ENCODE results near the gene EFNA5.

Gene EFNA5

DNA sequence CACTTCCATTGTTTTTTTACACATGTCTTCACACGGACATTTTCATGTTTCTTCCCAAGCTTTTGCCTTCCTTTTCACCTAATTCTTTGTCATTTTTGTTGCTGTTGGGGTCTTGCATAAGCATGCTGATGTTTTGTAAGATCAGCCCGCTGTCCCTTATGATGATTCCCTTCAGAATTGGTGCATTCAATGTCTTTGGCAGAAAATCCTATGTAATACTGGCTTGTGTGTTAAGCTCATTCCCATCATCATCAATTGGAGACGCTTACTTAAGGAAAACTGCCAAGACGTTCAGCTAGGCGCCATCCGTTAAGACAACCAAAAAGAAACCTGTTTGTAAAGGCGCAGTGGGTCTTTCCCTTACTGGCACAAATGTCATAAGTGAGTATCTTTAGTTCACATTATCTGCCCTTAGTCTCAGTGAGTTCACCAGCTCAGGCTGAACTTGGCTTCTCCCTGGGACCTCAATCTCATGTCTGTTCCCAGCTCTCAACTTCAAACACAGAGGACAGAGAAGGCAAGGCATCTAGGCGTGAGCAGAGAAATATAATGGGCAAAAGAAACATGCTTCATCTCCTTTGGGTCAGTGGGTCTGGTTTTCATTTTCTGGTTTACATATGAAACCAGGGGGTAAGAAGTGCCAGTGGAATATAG, 97.9 kb downstream of the EFNA5 start:
- no peak for DNase-seq (ENCODE audit: low read depth, low spot score)
- no peak for TF ChIP-seq SUZ12 (IDR thresholded peaks at IDR 0.05; ENCODE audit: extremely low read depth, insufficient read depth, insufficient read length)
- no peak for TF ChIP-seq ZNF274 (IDR thresholded peaks at IDR 0.05; ENCODE audit: low read depth, low read length)
- no peak for TF ChIP-seq YY1 (IDR thresholded peaks at IDR 0.05; ENCODE audit: insufficient read depth, insufficient read length)
- Histone ChIP-seq H3K27me3 (ENCODE audit: insufficient read depth, insufficient read length) (no peaks in the 10 kb centered on the region), H3K9me3 (ENCODE audit: insufficient read depth, low read length) (no peaks in the 10 kb centered on the region), H3K4me3 (ENCODE audit: insufficient read length, low read depth) (no peak overlapping the region), H3K9ac (ENCODE audit: insufficient read length, low read depth) (no peak overlapping the region), H3K4me1 (ENCODE audit: insufficient read depth, insufficient read length) (peaks cover 7% of the 10 kb centered on the region), H3K36me3 (ENCODE audit: insufficient read depth, insufficient read length, low read length) (no peaks in the 10 kb centered on the region)

DNA sequence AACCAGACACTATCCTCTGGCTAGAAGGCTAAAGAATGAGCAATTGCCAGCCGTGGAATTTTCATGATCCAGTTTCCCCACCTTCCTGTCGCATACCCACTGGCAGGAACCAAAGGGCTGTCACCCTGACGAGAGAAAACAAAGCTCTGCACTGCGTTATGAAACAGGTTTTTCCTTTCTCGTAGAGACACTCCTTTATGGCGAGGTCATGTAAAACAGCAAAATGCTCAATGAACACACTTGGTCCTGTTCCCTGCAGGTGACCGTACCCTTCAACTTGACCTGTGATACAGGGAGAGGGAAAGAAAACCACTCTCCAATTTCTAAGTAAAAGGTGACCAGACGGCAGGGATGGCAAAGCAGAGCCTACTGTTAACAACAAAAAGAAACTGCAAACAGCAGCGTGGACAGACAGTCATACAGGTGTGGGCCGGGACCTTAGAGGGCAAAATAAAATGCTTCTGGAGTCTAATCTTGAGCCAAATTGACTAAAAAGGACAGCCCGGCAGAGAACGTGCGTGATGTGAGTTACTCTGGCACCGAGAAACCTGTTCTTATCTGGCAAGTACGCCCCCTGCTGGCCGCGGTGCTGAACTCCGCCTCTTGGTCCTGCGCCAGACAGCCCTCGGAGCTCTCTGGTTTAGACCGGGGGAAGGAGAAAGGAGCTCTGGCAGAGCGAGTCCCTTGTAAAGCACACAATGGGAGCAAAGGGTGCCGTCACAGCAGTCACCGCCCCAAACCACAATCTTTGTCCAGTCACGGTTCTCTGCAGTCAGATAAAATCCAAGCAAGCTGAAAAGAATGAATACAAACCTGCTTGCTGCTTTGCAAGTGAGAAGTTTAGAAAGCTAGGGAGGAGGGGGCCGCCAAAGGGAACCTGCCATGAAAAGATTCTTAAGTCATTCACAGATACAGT, 98.9 kb downstream of the EFNA5 start:
- no peak overlapping the region for H3K9ac ChIP-seq (ENCODE audit: insufficient read length, low read depth)
- no peaks in the 10 kb centered on the region for H3K36me3 ChIP-seq (ENCODE audit: insufficient read depth, insufficient read length, low read length)
- H3K4me3 ChIP-seq (ENCODE audit: insufficient read length, low read depth), result no peak overlapping the region
- peak; percentile 83 for DNase-seq (ENCODE audit: low read depth, low spot score)
- TF ChIP-seq YY1 (IDR thresholded peaks at IDR 0.05; ENCODE audit: insufficient read depth, insufficient read length), result no peak
- no peak for TF ChIP-seq ZNF274 (IDR thresholded peaks at IDR 0.05; ENCODE audit: low read depth, low read length)
- no peak for TF ChIP-seq SUZ12 (IDR thresholded peaks at IDR 0.05; ENCODE audit: extremely low read depth, insufficient read depth, insufficient read length)
- H3K4me1 ChIP-seq (ENCODE audit: insufficient read depth, insufficient read length), result peaks cover 5% of the 10 kb centered on the region
- H3K27me3 ChIP-seq (ENCODE audit: insufficient read depth, insufficient read length), result no peaks in the 10 kb centered on the region
- H3K9me3 ChIP-seq (ENCODE audit: insufficient read depth, low read length), result no peaks in the 10 kb centered on the region

DNA sequence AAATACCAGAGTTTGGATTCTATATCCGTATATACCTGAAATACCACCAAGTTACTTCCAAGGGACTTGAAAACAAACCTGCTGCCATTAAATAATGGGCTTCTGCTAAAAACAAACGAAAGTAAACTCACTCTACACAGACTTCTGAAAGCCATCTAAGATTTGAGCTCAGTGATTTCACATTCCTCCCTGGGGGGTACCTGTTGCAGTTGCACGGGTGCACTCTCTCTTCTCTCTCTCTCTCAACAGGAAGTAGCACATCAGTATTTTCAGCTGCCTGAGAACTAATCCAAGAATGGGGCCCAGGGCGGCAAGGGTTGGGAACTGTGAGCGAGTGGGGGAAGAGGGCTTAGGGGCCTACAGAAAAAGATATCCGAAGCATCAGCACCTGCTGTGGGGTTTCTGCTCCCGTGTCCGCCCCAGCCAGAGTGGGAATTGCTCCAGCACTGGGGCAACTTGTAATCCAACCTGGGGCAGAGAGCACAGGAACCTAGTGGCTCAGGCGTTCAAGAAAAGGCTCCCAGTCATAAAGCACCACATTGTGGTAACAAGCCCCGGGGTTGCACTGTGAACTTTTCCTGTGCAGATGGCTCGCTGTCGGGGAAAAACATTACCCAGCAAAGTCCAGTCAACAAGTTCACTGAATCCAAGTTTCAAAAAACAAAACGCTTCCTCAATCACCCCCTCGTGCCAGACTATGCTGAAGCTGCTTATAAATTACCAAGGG, 99.8 kb downstream of the EFNA5 start:
- Histone ChIP-seq H3K9ac (ENCODE audit: insufficient read length, low read depth) (no peak overlapping the region), H3K4me3 (ENCODE audit: insufficient read length, low read depth) (no peak overlapping the region)

DNA sequence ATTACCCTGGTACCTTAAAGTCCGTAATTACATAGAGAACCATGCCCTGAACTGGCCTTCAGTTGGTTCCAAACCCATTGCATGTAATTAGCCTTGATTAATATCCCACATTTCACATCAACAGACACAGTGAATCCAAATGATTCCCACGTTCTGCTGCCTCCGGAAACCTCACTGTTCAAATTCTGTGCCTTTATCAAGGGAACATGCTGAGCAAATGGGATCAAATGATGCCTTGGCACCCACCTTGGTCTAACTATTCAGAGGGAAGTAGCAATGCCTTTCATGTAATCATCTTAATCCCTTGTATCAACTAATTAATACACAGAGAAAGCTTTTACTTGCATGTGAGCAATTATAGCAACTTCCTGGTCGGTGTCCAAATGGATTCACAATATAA, 100.6 kb downstream of the EFNA5 start:
- no peak for TF ChIP-seq YY1 (IDR thresholded peaks at IDR 0.05; ENCODE audit: insufficient read depth, insufficient read length)
- no peak for TF ChIP-seq SUZ12 (IDR thresholded peaks at IDR 0.05; ENCODE audit: extremely low read depth, insufficient read depth, insufficient read length)
- TF ChIP-seq ZNF274 (IDR thresholded peaks at IDR 0.05; ENCODE audit: low read depth, low read length), result no peak
- H3K4me3 ChIP-seq (ENCODE audit: insufficient read length, low read depth), result no peak overlapping the region
- H3K9ac ChIP-seq (ENCODE audit: insufficient read length, low read depth), result no peak overlapping the region
- no peaks in the 10 kb centered on the region for H3K9me3 ChIP-seq (ENCODE audit: insufficient read depth, low read length)
- no peaks in the 10 kb centered on the region for H3K36me3 ChIP-seq (ENCODE audit: insufficient read depth, insufficient read length, low read length)
- no peaks in the 10 kb centered on the region for H3K27me3 ChIP-seq (ENCODE audit: insufficient read depth, insufficient read length)
- no peak for DNase-seq (ENCODE audit: low read depth, low spot score)
- peaks cover 4% of the 10 kb centered on the region for H3K4me1 ChIP-seq (ENCODE audit: insufficient read depth, insufficient read length)

More for the DNA sequence above, 99.8 kb downstream of the EFNA5 start:
- no peak for DNase-seq (ENCODE audit: low read depth, low spot score)
- TF ChIP-seq SUZ12 (IDR thresholded peaks at IDR 0.05; ENCODE audit: extremely low read depth, insufficient read depth, insufficient read length) (no peak), ZNF274 (IDR thresholded peaks at IDR 0.05; ENCODE audit: low read depth, low read length) (no peak), YY1 (IDR thresholded peaks at IDR 0.05; ENCODE audit: insufficient read depth, insufficient read length) (no peak)
- no peaks in the 10 kb centered on the region for H3K9me3 ChIP-seq (ENCODE audit: insufficient read depth, low read length)
- no peaks in the 10 kb centered on the region for H3K27me3 ChIP-seq (ENCODE audit: insufficient read depth, insufficient read length)
- no peaks in the 10 kb centered on the region for H3K36me3 ChIP-seq (ENCODE audit: insufficient read depth, insufficient read length, low read length)
- H3K4me1 ChIP-seq (ENCODE audit: insufficient read depth, insufficient read length), result peaks cover 4% of the 10 kb centered on the region

DNA sequence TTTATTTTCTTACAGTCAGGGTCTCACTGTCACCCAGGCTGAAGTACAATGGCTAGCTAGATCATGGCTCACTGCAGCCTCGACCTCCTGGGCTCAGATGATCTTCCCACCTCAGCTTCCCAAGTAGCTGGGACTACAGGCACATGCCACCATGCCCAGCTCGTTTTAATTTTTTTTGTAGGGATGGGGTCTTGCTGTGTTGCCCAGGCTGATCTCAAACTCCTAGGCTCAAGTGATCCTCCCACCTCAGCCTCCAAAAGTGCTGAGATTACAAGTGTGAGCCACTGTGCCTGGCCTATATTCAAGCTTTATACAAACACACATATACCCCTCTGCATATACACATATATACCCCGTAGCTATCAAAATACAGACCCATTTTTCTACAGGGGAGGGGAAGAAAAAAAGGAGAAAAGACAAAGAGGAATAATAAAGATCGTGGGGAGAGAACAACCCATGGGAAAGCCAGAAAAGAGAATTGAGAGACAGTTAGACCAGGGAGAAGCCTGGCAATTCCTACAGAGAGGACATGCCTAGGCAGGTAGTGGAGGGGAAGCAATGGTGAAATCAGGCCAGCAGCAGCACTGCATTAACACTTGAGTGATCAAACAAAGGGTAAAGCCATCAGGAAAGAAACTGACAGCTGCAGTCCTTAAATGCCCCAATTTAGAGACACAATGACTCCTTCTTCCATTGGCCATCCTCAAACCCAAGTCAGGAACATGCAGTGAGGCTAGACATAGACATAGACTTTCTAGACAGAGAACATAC, 102.7 kb downstream of the EFNA5 start:
- DNase-seq (ENCODE audit: low read depth, low spot score), result no peak
- TF ChIP-seq ZNF274 (IDR thresholded peaks at IDR 0.05; ENCODE audit: low read depth, low read length) (no peak), SUZ12 (IDR thresholded peaks at IDR 0.05; ENCODE audit: extremely low read depth, insufficient read depth, insufficient read length) (no peak), YY1 (IDR thresholded peaks at IDR 0.05; ENCODE audit: insufficient read depth, insufficient read length) (no peak)
- no peak overlapping the region for H3K9ac ChIP-seq (ENCODE audit: insufficient read length, low read depth)

DNA sequence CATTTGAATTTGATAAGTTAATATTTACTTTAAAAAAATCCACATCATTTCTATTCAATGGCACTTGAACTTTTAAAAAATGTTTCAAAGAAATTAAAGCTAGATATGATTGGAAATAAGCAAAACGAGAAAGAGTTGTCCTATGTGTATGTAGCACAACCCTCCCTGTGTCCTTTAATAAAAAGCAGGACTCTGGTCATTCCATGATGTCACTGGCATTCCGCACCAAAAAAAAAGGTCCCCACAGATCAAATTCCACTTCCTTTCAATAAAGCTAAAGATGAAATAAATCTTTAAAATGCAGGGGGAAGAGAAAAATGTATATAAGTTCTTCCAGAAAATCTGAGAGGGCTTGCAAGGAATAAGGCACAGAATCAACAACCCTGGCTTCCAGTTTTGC, 103.8 kb downstream of the EFNA5 start:
- TF ChIP-seq SUZ12 (IDR thresholded peaks at IDR 0.05; ENCODE audit: extremely low read depth, insufficient read depth, insufficient read length) (no peak), YY1 (IDR thresholded peaks at IDR 0.05; ENCODE audit: insufficient read depth, insufficient read length) (no peak), ZNF274 (IDR thresholded peaks at IDR 0.05; ENCODE audit: low read depth, low read length) (no peak)
- Histone ChIP-seq H3K4me1 (ENCODE audit: insufficient read depth, insufficient read length) (peaks cover 4% of the 10 kb centered on the region), H3K9ac (ENCODE audit: insufficient read length, low read depth) (no peak overlapping the region), H3K4me3 (ENCODE audit: insufficient read length, low read depth) (no peak overlapping the region), H3K27me3 (ENCODE audit: insufficient read depth, insufficient read length) (no peaks in the 10 kb centered on the region), H3K36me3 (ENCODE audit: insufficient read depth, insufficient read length, low read length) (no peaks in the 10 kb centered on the region), H3K9me3 (ENCODE audit: insufficient read depth, low read length) (no peaks in the 10 kb centered on the region)
- DNase-seq (ENCODE audit: low read depth, low spot score), result no peak

More for the DNA sequence above, 102.7 kb downstream of the EFNA5 start:
- Histone ChIP-seq H3K9me3 (ENCODE audit: insufficient read depth, low read length) (no peaks in the 10 kb centered on the region), H3K4me3 (ENCODE audit: insufficient read length, low read depth) (no peak overlapping the region), H3K27me3 (ENCODE audit: insufficient read depth, insufficient read length) (no peaks in the 10 kb centered on the region), H3K4me1 (ENCODE audit: insufficient read depth, insufficient read length) (peaks cover 4% of the 10 kb centered on the region), H3K36me3 (ENCODE audit: insufficient read depth, insufficient read length, low read length) (no peaks in the 10 kb centered on the region)

Data from NT2/D1 (cell line).